ENCODE measurements around the gene TACR2.

TACR2 gene

GRCh38 chr10:69366738-69367137 is 50.0 kb downstream of the TACR2 start:
- DNase-seq, result no peak

- no peak for DNase-seq
Observed at GRCh38 chr10:69364232-69364940, 52.3 kb downstream of the TACR2 start.

- DNase-seq, result no peak
Observed at GRCh38 chr10:69363666-69364065, 53.1 kb downstream of the TACR2 start.

GRCh38 chr10:69362471-69362954 is 54.2 kb downstream of the TACR2 start:
- DNase-seq, result no peak

GRCh38 chr10:69361303-69361614 is 55.5 kb downstream of the TACR2 start:
- DNase-seq, result no peak

- no peak for DNase-seq
Observed at GRCh38 chr10:69360485-69361302, 56.0 kb downstream of the TACR2 start.

GRCh38 chr10:69359594-69359993 is 57.1 kb downstream of the TACR2 start:
- no peak for DNase-seq

GRCh38 chr10:69359148-69359547 is 57.6 kb downstream of the TACR2 start:
- DNase-seq, result no peak

GRCh38 chr10:69358148-69358795 is 58.4 kb downstream of the TACR2 start:
- no peak for DNase-seq

- DNase-seq, result no peak
Observed at GRCh38 chr10:69356187-69356586, 60.5 kb downstream of the TACR2 start.

GRCh38 chr10:69353977-69354635 is 62.6 kb downstream of the TACR2 start:
- DNase-seq, result no peak

All from stimulated activated CD4-positive, alpha-beta T cell treated with anti-CD3 and anti-CD28 coated beads, Interleukin-2, amount 100 ng/mL, for 48 hours (primary cell).